K562 (cell line): ENCODE measurements around the gene SH2D3A. TPM values are rescaled to one million over a fixed set of nuclear protein-coding genes. Genes with fewer than 3 reads are reported as not detected.
A peak's percentile ranks its signal among the peaks of the same experiment; 100 is the strongest.

Source experiments
- BACH1 ChIP-seq: fragments of 200-800 bp; sonication (Bioruptor generic); IDR thresholded peaks from 2 replicates; pipeline ENCODE4 v1.6.1; 2016; ENCODE audit warnings: missing genetic modification characterization, missing compliant biosample characterization
- ETS2 ChIP-seq: IDR thresholded peaks from 2 replicates; pipeline ENCODE4 v1.6.1; 2016; ENCODE audit warnings: borderline replicate concordance, missing genetic modification characterization, mild to moderate bottlenecking, moderate library complexity, missing compliant biosample characterization; ENCODE audit not compliant: poor library complexity, severe bottlenecking
- GTF2F1 ChIP-seq: IDR thresholded peaks from 2 replicates; pipeline ENCODE4 v1.6.1; 2011; ENCODE audit warnings: low read depth, low read length, improper control_type of control experiment
- KDM1A ChIP-seq, 2 experiments: fragments of 450-650 bp; IDR thresholded peaks; 2 replicates each; pipeline ENCODE4 v1.6.1; 2016; ENCODE audit warnings: mild to moderate bottlenecking in 2 of 2
- KDM4B ChIP-seq, 2 experiments: fragments of 450-650 bp in 1 of 2; sonication (generic) in 1 of 2; IDR thresholded peaks; 2 replicates each; pipeline ENCODE4 v1.6.1; 2016 to 2017; ENCODE audit warnings: borderline replicate concordance in 2 of 2, antibody characterized with exemption in 1 of 2, low read depth in 1 of 2, mild to moderate bottlenecking in 1 of 2
- MAFK ChIP-seq: IDR thresholded peaks from 2 replicates; pipeline ENCODE4 v1.6.1; 2011; ENCODE audit warnings: low read length, improper control_type of control experiment
- RAD51 ChIP-seq: fragments of 450-650 bp; IDR thresholded peaks from 2 replicates; pipeline ENCODE4 v1.7.1; 2016; ENCODE audit warnings: low read depth, mild to moderate bottlenecking, borderline replicate concordance
- SREBF1 ChIP-seq: fragments of 150-350 bp; IDR thresholded peaks from 2 replicates; pipeline ENCODE4 v1.6.1; 2014; ENCODE audit warnings: antibody characterized with exemption, low read depth, low read length, borderline replicate concordance
- TAF9B ChIP-seq: fragments of 450-650 bp; IDR thresholded peaks from 2 replicates; pipeline ENCODE4 v1.6.1; 2018; ENCODE audit warnings: mild to moderate bottlenecking; ENCODE audit not compliant: partially characterized antibody
- polyA plus RNA-seq, 8 experiments: library from polyadenylated mRNA; depleted of rRNA in 4 of 8; stranded (reverse) in 5 of 8; unstranded in 3 of 8; fragments of >200 nt; fragmentation: Nextera tagmentation in 2 of 8; fragmentation: Illumina TruSeq in 1 of 8; extraction: Ambion mirVana in 2 of 8; extraction: Trizol in 1 of 8; gene quantifications; 2 replicates each; pipeline versions ENCODE4 v1.2.1 to v1.2.3, GENCODE V29; 2011 to 2014; ENCODE audit warnings: inconsistent platforms in 1 of 8, missing spikeins in 1 of 8
- total RNA-seq, 7 experiments: library from RNA; depleted of rRNA in 6 of 7; stranded (reverse); fragments of >200 nt in 6 of 7; fragmentation: Illumina TruSeq in 2 of 7; extraction: Trizol in 2 of 7; gene quantifications; 2 replicates each; pipeline versions ENCODE4 v1.2.1 to v1.2.3, GENCODE V29; 2011 to 2021; ENCODE audit warnings: low replicate concordance in 1 of 7
- TF ChIP-seq, protein P1 (sequence below): fragments of 250-450 bp; sonication (Bioruptor Pico); IDR thresholded peaks from 2 replicates; pipeline ENCODE4 v1.8.0; 2021; ENCODE audit warnings: moderate library complexity, mild to moderate bottlenecking, inconsistent platforms
- TF ChIP-seq, protein P2 (sequence below): fragments of 450-650 bp; IDR thresholded peaks from 2 replicates; pipeline ENCODE4 v1.6.1; 2016; ENCODE audit warnings: mild to moderate bottlenecking, moderate library complexity
- TF ChIP-seq, protein P3 (sequence below), 2 experiments: fragments of 200-800 bp in 1 of 2; sonication (Bioruptor generic) in 1 of 2; sonication (generic) in 1 of 2; formaldehyde crosslinking in 1 of 2; IDR thresholded peaks in 1 of 2; conservative IDR thresholded peaks in 1 of 2; 2 replicates each; pipeline versions ENCODE4 v1.5.0 to v1.6.1; 2016 to 2020; ENCODE audit warnings: missing compliant biosample characterization in 1 of 2, missing genetic modification characterization in 1 of 2, missing genetic modification reagents in 1 of 2

SH2D3A gene
- total and polyA plus RNA-seq, 9 of the 15 experiments (the other 6 are each of a cell fraction or from before 2014, with no cell fraction given) = 0.75 to 26.3 (median 8.9) TPM

DNA sequence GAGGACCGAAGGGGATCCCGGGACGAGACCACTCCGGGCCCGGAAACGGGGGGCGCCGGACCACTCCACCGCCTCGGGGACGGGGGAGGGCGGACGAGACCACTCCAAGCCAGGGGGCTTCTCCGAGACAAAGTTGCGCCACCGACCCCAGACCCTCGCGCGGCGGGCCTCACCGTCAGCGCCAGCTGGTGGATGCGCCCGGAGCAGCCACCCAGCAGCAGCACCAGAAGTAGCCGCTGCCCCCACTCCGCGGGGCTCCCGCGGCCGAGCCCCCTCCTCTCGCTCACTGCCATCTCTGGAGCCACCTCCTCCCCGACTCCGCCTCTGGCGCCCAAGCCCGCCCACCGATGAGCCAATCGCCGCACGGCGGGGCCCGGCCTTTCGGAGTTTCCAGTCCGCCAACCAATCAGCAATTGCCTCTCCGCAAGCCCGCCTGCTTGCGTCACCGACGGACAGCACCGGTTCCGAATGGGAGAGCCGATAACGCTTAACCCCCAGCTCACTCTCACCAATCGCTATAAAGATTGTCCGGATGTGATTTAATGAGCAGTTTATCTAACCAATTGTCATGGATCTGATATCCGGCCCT, 29.9 kb downstream of the SH2D3A start, which contains the start of gene GPR108 (continued):
- TF ChIP-seq, protein P1, sequence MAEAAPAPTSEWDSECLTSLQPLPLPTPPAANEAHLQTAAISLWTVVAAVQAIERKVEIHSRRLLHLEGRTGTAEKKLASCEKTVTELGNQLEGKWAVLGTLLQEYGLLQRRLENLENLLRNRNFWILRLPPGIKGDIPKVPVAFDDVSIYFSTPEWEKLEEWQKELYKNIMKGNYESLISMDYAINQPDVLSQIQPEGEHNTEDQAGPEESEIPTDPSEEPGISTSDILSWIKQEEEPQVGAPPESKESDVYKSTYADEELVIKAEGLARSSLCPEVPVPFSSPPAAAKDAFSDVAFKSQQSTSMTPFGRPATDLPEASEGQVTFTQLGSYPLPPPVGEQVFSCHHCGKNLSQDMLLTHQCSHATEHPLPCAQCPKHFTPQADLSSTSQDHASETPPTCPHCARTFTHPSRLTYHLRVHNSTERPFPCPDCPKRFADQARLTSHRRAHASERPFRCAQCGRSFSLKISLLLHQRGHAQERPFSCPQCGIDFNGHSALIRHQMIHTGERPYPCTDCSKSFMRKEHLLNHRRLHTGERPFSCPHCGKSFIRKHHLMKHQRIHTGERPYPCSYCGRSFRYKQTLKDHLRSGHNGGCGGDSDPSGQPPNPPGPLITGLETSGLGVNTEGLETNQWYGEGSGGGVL (CRISPR knock-in tag) = no peak
- TF ChIP-seq ETS2 (no peak), KDM1A (IDR thresholded peaks at IDR 0.05) (no peak), BACH1 (no peak), TAF9B (no peak), GTF2F1 (no peak), RAD51 (no peak), MAFK (0 out of 2 replicates have a peak, but pooled peaks have one; percentile 5), SREBF1 (peak; percentile 99), KDM4B (IDR thresholded peaks at IDR 0.05; ENCODE audit: borderline replicate concordance in 2 of 2, low read depth in 1 of 2) (peak in 1 of 2 experiments; percentile 51; a peak in 1 of 4 replicates)
- TF ChIP-seq, protein P2, sequence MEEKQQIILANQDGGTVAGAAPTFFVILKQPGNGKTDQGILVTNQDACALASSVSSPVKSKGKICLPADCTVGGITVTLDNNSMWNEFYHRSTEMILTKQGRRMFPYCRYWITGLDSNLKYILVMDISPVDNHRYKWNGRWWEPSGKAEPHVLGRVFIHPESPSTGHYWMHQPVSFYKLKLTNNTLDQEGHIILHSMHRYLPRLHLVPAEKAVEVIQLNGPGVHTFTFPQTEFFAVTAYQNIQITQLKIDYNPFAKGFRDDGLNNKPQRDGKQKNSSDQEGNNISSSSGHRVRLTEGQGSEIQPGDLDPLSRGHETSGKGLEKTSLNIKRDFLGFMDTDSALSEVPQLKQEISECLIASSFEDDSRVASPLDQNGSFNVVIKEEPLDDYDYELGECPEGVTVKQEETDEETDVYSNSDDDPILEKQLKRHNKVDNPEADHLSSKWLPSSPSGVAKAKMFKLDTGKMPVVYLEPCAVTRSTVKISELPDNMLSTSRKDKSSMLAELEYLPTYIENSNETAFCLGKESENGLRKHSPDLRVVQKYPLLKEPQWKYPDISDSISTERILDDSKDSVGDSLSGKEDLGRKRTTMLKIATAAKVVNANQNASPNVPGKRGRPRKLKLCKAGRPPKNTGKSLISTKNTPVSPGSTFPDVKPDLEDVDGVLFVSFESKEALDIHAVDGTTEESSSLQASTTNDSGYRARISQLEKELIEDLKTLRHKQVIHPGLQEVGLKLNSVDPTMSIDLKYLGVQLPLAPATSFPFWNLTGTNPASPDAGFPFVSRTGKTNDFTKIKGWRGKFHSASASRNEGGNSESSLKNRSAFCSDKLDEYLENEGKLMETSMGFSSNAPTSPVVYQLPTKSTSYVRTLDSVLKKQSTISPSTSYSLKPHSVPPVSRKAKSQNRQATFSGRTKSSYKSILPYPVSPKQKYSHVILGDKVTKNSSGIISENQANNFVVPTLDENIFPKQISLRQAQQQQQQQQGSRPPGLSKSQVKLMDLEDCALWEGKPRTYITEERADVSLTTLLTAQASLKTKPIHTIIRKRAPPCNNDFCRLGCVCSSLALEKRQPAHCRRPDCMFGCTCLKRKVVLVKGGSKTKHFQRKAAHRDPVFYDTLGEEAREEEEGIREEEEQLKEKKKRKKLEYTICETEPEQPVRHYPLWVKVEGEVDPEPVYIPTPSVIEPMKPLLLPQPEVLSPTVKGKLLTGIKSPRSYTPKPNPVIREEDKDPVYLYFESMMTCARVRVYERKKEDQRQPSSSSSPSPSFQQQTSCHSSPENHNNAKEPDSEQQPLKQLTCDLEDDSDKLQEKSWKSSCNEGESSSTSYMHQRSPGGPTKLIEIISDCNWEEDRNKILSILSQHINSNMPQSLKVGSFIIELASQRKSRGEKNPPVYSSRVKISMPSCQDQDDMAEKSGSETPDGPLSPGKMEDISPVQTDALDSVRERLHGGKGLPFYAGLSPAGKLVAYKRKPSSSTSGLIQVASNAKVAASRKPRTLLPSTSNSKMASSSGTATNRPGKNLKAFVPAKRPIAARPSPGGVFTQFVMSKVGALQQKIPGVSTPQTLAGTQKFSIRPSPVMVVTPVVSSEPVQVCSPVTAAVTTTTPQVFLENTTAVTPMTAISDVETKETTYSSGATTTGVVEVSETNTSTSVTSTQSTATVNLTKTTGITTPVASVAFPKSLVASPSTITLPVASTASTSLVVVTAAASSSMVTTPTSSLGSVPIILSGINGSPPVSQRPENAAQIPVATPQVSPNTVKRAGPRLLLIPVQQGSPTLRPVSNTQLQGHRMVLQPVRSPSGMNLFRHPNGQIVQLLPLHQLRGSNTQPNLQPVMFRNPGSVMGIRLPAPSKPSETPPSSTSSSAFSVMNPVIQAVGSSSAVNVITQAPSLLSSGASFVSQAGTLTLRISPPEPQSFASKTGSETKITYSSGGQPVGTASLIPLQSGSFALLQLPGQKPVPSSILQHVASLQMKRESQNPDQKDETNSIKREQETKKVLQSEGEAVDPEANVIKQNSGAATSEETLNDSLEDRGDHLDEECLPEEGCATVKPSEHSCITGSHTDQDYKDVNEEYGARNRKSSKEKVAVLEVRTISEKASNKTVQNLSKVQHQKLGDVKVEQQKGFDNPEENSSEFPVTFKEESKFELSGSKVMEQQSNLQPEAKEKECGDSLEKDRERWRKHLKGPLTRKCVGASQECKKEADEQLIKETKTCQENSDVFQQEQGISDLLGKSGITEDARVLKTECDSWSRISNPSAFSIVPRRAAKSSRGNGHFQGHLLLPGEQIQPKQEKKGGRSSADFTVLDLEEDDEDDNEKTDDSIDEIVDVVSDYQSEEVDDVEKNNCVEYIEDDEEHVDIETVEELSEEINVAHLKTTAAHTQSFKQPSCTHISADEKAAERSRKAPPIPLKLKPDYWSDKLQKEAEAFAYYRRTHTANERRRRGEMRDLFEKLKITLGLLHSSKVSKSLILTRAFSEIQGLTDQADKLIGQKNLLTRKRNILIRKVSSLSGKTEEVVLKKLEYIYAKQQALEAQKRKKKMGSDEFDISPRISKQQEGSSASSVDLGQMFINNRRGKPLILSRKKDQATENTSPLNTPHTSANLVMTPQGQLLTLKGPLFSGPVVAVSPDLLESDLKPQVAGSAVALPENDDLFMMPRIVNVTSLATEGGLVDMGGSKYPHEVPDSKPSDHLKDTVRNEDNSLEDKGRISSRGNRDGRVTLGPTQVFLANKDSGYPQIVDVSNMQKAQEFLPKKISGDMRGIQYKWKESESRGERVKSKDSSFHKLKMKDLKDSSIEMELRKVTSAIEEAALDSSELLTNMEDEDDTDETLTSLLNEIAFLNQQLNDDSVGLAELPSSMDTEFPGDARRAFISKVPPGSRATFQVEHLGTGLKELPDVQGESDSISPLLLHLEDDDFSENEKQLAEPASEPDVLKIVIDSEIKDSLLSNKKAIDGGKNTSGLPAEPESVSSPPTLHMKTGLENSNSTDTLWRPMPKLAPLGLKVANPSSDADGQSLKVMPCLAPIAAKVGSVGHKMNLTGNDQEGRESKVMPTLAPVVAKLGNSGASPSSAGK = no peak
- TF ChIP-seq, protein P3, sequence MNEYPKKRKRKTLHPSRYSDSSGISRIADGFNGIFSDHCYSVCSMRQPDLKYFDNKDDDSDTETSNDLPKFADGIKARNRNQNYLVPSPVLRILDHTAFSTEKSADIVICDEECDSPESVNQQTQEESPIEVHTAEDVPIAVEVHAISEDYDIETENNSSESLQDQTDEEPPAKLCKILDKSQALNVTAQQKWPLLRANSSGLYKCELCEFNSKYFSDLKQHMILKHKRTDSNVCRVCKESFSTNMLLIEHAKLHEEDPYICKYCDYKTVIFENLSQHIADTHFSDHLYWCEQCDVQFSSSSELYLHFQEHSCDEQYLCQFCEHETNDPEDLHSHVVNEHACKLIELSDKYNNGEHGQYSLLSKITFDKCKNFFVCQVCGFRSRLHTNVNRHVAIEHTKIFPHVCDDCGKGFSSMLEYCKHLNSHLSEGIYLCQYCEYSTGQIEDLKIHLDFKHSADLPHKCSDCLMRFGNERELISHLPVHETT (CRISPR knock-in tag; conservative IDR thresholded peaks at IDR 0.05 in 1 of 2, IDR thresholded peaks at IDR 0.05 in 1 of 2) = no peak
